ENCODE results near the gene C10orf105.

The C10orf105 gene

DNA sequence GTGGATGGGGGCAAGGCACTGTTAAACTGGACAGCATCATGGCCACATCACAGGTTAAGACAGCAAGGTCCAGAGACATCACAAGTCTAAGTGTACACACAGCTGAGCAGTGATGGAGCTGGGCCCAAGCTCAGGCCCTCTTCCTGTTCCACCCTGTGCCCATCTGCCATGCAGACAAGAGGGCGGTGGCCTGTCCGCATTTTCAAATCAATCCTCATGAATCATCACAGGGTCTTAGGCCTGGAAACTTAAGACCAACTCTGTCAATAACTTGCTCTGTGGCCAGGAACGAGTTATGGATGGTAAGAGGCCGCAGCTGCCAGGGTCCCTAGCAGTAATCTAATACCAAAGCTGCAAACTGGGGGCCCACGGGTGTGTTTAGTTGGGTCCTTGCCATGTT, 3.2 kb downstream of the C10orf105 start:
- no peak for DNase-seq (ENCODE audit: low spot score)

DNA sequence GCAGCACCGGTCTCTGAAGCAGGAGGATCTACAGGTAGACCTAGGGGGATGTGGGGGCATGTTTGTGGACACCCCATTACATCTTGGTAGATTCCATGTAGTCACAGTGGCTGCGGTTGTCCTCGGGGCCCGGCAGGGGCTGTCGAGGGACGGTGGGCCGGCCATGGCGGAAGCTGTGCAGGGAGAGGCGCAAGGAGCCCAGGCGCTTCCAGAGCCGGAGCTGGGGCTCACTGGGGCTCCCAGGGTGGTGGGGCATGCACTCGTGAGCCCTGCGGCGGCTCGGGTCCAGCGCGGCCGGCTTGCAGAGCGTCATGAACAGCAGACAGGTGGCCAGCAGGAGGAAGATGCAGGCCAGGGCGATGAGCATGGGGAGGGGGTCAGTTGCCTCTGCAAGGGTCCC, 3.7 kb downstream of the C10orf105 start:
- DNase-seq (ENCODE audit: low spot score), result no peak

DNA sequence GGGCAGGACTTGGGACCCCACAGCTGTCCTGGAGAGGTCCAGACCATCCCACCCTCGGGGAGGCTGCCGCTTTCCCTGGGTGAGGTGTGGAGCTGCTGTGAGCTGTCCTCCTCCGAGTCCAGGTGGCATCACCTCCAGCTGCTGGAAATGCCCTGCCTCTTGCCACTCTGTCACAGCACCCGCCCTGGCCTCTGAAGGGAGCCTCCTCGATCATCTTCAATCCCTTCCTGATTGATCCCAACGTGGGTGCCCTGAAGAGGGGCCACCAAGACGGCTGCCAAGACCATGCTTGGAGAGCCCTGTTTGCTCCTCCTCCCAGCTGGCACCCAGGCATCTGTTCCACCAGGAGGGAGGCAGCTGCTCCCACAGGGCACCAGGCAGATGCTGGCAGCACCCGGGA, 4.6 kb downstream of the C10orf105 start:
- no peak for DNase-seq (ENCODE audit: low spot score)

DNA sequence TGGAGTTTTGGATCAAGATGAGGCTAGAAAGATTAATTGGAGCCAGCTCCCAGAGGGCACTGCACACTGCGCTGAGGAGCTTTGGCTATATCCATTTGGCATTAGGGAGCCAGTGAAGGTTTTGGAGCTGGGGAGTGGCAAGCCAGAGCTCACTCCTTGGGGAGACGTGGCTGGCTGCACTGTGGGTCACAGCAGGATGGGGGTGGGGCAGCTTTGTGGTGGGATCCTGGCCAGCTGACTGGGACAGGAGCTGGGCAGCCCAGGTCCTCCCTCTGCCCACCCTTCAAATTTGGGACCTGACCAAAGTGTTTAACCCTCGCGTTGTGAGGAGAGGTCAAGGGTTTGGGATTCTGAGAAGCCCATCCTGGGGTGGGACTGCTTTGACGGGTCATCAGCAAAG, 5.0 kb downstream of the C10orf105 start:
- no peak for DNase-seq (ENCODE audit: low spot score)

DNA sequence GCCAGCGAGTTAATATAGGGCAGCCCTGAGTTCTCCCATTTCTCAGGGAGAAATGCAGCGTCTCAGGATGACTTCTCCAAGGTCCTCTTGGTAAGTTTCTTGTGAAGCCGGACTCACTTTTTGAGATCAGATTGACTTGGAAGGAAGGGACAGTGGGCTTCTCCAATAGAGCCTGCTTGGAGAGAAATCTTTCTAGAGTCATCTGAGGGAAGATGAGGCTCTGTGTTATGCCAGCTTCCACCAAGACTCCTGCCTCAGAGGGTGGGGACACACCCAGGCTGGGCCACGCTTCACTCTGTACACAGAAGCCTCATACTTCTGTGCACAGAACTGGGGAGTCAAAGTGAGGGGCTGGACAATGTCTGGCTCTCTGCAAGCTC, 5.6 kb downstream of the C10orf105 start:
- DNase-seq (ENCODE audit: low spot score), result no peak

DNA sequence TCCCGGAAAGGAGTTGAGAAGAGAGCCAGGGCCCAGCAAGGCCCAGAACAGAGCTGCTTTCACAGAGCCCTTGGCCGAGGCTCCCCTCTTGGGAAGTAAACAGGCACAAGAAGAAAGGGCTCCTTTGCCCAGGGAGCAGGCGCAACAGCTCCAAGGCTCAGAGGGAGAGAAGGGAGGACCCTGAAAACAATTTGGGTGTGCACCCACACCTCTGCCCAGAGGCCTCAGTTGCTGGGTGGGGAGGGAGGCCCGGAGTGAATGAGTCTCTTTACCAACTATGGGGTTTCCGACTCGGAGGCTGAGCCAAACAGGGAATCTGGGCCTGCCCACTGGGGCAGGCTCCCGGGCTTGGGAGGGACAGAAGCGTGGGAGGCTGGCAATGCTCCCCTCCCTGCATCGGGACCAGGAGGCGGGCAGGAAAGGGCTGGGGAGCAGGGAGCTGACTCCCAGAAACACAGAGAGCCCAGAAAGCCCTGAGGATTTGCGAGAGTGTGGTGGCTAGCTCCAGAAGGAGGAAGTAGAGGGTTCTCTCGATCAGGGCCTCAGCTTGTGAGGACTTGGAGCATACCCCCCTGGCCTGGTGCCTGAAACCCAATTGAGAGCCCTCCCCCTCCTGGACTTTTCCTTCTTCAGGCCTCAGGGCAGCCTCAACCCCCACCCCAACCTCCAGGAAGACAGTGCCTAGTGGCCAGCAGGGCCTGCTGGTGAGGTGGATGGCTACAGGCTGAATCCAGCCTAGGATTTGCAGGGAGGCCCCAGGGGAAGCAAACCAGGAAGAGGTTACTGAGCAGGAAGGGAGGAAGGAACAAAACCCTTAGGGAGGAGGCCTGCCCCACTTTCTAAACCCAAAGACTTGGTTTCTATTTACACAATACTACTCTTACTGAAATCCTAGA, 6.2 kb downstream of the C10orf105 start:
- DNase-seq (ENCODE audit: low spot score), result peak; percentile 73

DNA sequence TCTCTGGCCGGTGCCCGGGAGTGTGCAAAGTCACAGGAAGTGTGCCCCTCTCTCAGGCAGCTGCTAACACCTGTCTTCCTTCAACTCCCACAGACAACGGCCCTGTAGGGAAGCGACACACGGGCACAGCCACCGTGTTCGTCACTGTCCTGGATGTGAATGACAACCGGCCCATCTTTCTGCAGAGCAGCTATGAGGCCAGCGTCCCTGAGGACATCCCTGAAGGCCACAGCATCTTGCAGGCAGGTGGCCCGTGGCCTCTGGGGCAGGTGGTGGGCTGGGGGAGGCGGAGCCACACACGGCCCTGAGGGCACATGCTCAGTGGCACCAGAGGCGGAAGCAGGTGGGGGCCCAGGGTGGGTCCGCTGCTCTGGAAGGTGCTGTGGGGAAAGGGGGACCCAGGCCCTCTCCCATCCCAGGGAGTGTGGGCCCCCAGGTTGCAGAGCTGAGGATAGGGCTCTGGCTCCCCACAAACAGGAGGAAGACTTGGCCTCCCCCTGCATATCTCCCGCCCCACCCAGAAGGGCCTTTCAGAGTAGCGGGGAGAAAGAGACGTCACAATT, 6.9 kb downstream of the C10orf105 start:
- no peak for DNase-seq (ENCODE audit: low spot score)

- DNase-seq (ENCODE audit: low spot score), result no peak
Observed at GRCh38 chr10:71712170-71712569, 7.4 kb downstream of the C10orf105 start.

DNA sequence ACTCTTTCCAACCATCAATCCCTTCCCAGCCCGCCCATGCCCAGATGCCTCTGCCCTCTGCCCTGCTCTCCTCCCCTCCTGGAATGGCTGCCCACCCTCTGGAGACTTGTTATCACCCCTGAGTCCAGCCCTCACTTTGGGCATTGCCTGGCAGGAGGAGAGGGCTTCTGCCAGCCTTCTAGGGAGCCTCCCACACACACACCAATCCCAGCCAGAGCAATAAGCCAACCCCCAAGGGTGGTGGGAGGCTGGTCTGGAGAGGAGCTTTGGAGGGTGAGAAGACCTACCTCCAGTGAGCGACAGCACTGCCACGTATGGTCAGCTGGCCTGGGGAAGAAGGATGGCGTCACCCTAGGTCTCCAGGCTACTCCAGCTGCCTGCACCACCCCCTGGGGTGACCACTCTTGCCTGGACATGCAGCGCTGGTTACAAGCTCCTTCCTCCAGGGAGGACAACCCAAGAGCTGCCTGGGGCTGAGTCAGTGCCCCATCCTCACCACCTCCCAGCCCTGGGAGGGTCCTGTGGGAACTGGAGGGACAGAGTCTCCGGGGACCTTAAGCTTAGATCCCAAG, 8.4 kb downstream of the C10orf105 start:
- no peak for DNase-seq (ENCODE audit: low spot score)

GRCh38 chr10:71710519-71710918, 9.1 kb downstream of the C10orf105 start:
- DNase-seq (ENCODE audit: low spot score), result no peak

DNA sequence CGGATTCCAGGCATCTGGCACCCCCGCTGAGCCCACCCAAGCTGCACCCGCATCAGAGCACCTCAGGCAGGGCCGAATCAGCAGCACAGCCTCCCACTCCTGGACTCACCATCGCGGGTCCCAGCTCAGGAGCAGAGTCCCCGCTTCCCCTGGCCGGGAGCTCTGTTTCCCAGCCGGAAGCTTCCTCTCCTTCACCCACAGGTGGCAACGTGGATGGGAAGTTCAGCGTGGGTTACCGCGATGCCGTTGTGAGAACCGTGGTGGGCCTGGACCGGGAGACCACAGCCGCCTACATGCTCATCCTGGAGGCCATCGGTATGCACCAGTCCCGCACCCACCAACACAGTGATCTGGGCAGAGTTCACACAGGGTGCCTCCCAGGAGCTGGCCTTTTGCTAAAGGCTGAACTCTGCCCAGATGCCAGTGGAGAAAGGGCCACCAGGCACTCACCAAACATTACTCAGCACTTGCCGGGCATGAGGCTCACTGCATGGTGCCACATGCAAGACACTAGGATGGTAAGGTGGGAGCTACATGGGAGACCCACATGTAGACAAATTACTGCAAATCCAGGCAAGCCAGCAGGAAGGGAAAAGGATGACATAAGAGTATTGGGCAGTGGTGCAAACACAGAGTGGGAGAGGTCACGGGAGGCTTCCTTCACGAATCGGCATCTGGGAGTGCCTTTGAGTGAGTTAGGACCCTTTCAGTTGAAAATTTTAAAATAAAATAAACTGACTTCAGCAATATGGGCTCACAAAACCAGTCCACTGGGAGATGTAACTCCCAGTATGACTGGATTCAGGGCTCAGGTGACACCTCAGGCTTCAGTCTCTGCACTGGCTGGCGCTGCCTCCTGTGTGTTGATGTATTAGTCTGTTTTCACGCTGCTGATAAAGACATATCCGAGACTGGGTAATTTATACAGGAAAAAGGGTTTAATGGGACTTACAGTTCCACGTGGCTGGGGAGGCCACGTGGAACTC, 10.4 kb downstream of the C10orf105 start:
- DNase-seq (ENCODE audit: low spot score), result no peak

DNA sequence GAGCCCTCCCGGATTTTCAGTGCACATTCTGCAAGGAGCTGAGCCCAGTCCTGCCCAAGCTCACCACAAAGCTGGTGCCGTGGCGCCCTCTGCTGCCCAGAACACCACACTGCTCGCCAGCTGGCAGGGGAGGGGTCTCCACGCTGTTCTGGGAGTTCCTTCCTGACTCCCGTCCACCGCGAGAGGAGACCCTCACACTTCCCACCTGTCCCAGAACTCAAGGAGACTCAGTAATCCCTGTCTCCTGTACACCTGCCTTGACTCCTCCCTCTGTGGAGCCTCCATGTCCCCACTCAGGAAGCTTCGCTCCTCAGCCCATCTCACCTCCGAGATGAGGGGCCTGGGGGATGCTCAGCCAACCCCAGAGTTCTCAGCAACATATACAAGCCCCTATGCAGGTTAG, 11.3 kb downstream of the C10orf105 start:
- DNase-seq (ENCODE audit: low spot score), result peak; percentile 81

DNA sequence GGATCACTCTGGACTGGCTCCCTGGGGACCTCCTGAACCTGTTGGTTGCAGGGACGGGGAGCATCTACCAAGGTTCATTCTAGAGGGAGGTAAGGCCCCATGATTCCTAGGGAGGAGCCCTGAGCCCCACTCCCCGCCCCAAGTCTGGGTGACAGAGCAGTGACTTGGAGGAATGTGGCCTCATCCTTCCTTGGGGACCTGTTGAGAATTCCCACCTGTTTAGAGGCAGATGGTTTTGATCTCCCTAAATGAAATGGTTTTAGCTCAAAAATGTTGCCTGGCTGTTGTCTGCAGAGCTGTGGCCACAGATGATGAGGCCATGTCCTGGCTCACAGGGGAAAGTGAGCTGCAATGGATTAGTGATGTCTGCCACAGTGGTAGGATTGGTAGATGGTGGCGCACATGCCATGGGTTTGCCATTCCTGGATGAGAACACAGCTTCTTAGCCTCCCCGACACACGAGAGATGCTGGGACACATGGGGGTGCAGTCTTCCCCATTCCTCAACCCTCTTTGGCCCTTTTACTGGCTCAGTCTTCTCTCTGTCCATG, 12.3 kb downstream of the C10orf105 start:
- DNase-seq (ENCODE audit: low spot score), result no peak

DNA sequence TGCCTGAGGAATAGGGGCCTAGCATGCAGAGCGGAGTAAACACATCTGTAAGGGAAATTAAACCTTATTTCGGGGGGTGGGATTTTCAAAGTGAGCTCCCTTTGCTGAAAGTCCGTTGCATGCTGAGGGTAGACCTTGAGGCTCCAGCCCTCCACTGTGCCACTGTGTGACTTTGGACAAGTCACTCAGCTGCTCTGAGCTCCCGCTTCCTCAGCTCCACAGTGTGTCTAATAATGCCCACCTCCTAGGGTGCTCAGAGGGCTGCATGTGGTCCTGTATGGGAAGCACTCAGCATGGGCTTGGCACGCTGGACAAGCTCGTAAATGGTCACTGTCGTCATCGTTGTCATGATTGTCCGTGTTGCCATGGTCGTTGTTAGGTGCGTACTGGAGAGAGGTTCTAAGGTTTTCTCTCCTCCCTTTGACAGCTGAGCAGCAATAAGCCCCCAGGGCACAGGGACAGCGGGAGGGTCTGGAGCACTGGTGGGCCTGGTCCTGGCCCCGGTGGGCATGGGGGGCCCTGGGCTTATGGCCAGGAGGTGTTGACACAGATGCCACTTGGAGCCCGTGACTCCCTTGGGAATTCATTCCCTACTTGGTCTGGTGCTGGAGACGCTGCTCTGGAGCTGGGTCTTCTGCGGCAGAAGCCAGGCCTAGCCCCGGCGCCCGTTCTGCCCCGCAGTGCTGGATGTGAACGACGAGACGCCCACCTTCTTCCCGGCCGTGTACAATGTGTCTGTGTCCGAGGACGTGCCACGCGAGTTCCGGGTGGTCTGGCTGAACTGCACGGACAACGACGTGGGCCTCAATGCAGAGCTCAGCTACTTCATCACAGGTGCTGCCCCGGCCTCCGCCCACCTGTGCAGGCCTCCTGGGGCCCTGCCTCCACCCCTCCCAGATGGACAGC, 13.1 kb downstream of the C10orf105 start:
- no peak for DNase-seq (ENCODE audit: low spot score)

- no peak for DNase-seq (ENCODE audit: low spot score)
Observed at GRCh38 chr10:71705582-71705981, 14.0 kb downstream of the C10orf105 start.

DNA sequence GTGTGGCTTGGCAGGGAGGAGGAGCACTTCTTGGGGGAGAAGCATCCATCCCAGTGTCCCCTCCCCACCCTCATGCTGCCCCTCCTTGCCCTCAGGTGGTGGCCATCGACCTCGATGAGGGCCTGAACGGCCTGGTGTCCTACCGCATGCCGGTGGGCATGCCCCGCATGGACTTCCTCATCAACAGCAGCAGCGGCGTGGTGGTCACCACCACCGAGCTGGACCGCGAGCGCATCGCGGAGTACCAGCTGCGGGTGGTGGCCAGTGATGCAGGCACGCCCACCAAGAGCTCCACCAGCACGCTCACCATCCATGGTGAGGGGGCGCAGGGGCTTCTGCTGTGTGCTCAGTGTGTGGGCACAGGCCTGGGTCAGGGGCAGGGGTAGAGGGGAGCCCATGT, 14.8 kb downstream of the C10orf105 start:
- DNase-seq (ENCODE audit: low spot score), result no peak

DNA sequence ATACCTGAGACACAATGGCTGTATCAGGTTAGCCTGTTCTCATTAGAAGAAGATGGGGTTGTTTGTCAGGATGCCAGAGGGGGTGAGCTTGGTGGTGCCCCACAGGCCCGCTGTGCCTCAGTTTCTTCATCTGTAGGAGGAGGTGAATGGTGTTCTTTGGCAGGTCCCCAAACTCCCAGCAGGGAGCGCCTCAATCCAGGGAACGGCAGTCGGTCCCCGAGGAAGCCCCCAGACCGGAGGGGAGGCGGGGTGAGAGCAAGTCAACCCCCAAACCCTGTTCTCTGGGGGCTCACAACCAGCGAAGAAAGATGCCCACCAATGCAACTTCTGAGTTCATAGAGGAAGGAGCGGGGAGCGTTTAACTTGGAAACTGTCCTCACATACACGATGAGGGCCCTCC, 16.0 kb downstream of the C10orf105 start:
- DNase-seq (ENCODE audit: low spot score), result no peak

DNA sequence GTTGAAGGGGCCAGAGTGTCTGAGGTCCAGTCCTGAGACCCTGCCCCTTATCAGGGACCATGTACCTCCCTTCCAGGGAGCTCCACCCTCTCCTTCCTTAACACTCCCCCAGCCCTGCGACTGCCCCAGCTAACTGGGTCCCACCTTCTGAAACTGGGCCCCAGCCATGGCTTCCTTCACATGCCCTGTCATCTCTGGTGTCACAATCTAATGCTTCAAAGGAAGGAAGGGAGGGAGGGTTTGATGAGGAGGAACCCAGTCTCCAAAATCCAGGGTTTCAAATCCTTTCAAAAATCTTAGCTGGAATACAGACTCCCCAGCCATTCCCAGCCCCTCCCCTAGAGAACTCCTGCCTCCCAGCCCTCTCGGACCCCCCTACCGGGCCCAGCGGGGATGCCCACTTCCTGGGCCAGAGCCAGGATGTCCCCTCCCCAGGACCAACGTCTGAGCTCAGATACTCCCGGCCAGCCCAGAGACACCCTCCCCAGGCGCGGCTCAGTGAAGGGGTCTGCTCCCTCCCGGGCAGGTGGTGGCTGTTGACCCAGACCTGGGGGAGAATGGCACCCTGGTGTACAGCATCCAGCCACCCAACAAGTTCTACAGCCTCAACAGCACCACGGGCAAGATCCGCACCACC, 18.0 kb downstream of the C10orf105 start:
- no peak for DNase-seq (ENCODE audit: low spot score)

GRCh38 chr10:71700731-71701368, 18.7 kb downstream of the C10orf105 start:
- DNase-seq (ENCODE audit: low spot score), result no peak

GRCh38 chr10:71698737-71699136, 20.8 kb downstream of the C10orf105 start:
- no peak for DNase-seq (ENCODE audit: low spot score)
